HG03045 (cell line): Measurements from ENCODE around the gene ZSWIM7.
A peak's percentile ranks its signal among the peaks of the same experiment; 100 is the strongest.

ENCODE experiments used
- ATAC-seq: cut with Tn5 transposase; IDR thresholded peaks from one replicate; pipeline ENCODE4 v1.9.1; 2021; ENCODE audit warnings: mild to moderate bottlenecking, moderate library complexity; ENCODE audit not compliant: unreplicated experiment

Gene ZSWIM7

GRCh38 chr17:15999141-15999973, at the start of gene ZSWIM7, which contains the start of gene TTC19:
Gene ZSWIM7 (minus strand): TSS chr17:15999704. CDS start chr17:15999594, 110 bp downstream.
Gene TTC19 (plus strand): TSS chr17:15999824. CDS start chr17:15999849, 25 bp downstream.
- peak; percentile 94 for ATAC-seq

- no peak for ATAC-seq
Measured at GRCh38 chr17:16048811-16049449, 49.4 kb upstream of the ZSWIM7 start.

DNA sequence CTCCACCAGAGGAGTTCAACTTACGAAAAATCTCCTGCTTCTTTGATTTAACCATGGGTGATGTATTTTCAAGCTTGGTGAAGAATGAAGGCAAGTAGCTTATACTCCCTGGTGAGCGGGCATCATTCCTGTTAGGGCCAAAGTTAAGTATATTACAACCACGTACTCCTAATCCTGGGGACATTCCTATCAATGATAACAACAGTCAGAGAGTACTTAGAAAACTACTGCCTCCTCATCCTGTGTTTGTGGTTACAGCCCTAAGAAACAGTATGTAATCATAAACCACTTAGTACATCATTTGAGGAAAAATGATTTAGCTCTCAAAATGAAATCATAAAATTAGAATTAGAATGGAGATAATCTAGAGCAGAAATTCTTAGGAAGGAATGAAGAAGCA, 47.5 kb upstream of the ZSWIM7 start:
- no peak for ATAC-seq

- no peak for ATAC-seq
Measured at GRCh38 chr17:16044487-16044886, 45.0 kb upstream of the ZSWIM7 start.

DNA sequence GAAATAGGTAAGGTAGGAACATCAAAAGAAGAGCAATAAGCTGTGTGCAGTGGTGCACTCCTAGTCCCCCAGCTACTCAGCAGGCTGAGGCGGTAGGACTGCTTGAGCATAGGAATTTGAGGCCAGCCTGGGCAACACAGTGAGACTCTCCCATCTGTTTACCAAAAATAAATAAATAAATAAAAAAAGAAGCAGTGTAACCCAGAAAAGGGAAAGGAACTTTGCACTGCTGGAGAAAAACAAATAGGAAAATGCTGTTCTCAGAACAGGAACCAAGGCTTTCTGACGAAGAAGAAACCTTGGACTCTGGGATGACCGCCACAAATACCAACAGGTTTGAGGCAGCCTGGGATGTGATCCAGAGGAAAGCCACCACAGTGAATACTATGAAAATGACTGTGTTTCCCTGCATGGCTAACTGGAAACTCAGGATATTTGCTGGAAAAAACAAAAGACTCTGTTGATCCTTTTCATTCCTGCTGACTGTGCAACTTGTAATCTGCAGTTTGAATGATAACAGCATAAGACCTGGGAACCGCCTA, 41.3 kb upstream of the ZSWIM7 start:
- ATAC-seq, result no peak

GRCh38 chr17:16037636-16038035, 38.1 kb upstream of the ZSWIM7 start:
- no peak for ATAC-seq

DNA sequence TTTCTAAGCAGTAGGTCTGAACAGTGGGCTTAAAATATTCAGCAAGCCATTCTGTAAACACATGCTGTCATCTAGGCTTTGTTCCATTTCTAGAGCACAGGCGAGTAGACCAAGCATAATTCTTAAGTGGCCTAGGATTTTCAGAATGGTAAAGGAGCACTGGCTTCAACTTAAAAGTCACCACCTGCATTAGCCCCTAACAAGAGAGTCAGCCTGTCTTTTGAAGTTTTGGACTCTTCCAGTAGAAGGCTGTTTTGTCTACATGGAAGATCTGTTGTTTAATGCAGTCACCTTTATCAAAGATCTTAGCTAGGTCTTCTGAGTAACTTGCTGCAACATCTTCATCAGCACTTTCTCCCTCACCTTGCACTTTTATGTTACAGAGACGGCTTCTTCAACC, 36.8 kb upstream of the ZSWIM7 start:
- no peak for ATAC-seq

- ATAC-seq, result no peak
Measured at GRCh38 chr17:16033729-16034349, 34.3 kb upstream of the ZSWIM7 start.

- peak; percentile 81 for ATAC-seq
Measured at GRCh38 chr17:16027708-16028584, 28.4 kb upstream of the ZSWIM7 start.

DNA sequence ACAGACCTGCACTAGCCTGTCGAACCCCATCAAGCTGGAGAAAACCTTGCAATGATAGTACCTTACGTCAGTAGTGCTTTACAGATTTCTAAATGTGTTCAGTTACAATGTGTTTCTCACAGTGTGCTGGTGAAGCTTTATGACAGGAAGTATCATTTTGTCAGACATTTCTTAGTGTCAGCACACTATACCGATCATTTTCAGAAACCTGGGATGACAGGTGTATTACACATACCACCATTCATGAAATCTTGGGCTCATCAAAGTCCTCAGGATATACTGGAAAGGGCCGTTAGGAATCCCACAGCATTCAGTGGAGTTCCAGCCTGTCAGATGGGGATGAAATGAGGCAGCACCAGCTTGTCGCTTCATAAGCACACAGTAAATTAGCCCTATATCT, 27.4 kb upstream of the ZSWIM7 start:
- ATAC-seq, result no peak

DNA sequence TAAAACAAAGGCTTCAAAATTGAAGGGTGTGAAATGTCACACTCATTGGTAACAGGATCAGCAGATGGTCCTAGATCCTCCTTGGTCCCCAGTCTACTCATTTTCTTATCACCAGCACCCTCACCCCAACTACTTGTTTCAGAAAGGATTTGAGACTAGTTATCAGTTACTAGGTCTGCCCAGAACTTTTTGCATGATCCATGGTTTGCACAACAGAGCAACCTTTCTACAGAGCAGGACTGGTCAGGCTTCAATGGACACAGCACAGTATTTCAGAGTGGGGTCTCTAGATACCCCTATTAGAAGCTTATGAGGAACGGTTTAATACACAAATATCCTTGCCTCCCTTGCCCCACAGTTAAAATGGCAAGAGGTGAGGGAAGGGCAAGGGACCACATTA, 25.7 kb upstream of the ZSWIM7 start:
- ATAC-seq, result no peak

DNA sequence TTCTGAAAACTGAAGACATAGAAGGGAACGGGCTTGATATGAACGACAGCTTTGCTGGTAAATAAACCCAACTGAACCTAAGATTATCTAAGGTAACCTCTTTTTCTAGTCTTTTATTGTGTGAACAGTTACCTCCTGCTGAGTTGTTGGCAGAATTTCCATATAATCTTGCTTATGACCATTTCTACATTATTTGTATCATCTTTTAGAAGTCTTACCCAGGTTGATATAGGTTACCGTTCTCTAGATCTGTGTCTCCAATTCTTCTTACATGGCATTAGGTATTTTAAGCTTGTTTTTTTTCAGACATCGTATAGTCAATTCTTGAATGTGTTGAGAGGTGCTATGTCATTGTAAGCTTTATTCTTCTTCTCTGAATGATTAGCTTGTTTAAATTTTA, 24.4 kb upstream of the ZSWIM7 start:
- ATAC-seq, result no peak

GRCh38 chr17:16019347-16019746, 19.8 kb upstream of the ZSWIM7 start:
- ATAC-seq, result no peak

DNA sequence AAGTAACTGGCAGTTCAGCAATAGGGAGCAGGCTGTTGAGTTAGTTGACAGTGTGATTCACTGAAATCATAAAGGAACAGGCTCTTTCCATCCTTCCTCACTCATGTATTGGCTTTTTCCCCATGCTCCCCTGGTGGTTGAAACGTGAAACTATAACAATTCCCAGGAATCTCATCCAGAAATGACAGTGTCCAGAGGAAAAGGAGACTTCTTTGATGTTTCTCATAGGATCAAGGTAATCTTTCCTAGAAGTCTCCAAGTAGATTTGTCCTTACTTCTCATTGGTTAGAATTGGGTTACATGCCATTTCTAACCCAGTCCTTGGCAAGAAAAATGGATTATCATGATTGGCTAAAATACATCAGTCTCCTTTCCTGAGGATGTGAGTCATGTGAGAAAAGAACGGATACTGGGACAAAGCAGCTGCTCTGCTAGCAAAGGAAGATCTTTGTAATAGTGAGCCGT, 14.5 kb upstream of the ZSWIM7 start:
- no peak for ATAC-seq

DNA sequence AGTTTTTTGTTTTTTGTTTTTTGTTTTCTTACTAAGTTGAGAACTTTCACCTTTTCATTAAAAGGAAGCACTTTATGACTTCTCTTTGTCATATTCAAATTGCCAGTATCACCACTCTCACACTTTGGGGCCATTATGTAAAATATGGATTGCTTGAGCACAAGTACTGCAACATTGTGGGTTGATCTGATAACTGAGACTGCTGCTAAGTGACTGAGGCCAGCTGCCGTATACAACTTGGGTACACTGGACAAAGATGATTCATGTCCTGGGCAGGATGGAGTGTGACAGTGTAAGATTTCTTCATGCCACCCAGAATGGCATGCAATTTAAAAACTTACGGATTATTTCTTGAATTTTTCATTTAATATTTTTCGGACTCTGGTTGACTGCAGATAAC, 7.9 kb upstream of the ZSWIM7 start:
- no peak for ATAC-seq

- ATAC-seq, result no peak
Measured at GRCh38 chr17:16005636-16006035, 6.1 kb upstream of the ZSWIM7 start.

DNA sequence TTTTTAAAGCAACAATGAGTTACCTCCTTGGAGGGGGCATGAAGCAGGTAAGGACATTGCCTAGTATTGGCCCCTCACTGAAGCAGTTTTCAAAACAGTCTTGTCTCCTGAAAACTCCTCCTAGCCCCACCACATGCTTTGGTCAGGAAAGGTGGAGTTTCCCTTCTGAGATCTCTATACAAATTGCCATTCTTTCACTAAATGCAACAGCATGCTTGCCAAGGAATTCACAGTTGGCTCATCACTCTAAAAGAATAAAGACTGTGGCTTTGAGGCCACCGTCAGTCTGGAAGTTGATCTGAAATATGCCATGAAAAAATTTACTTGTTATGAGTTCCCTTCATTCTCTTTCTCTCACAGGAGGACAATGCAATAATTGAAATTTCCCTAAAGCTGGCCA, 4.3 kb upstream of the ZSWIM7 start:
- no peak for ATAC-seq

- no peak for ATAC-seq
Measured at GRCh38 chr17:16002708-16003260, 3.3 kb upstream of the ZSWIM7 start.

DNA sequence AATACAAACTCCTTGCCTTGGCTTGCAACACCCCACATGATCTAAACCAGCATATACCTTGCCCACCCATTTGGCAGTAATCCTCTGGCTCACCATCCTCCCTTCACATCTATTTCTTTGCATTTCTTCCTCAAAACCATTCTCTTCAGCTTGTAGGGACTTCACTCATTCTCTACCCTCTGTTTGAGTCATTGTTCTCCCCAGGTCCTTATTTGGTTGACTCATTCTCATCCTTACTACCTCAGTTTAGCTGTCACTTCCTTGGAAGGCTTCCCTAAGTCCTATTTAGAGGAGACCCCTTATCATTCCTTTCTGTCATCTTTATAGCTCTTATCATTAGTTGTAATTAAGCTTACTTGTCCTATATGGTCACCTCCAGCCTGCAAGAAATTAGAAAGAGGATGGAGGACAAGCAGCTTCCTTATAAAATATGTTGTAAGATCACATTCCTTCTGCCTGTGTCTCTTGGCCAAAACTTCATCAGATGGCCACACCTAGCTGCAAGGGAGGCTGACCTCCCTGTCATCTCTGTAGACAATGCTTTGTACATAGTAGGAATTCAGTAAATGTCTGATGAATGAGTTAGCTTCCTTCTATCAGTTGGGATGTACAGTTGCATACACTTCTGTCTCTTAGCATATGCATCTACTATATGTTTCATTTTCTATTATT, 1.9 kb upstream of the ZSWIM7 start:
- no peak for ATAC-seq
